GM23338 (cell line): ENCODE measurements around the gene PGBD5. TPM values are rescaled to one million over a fixed set of nuclear protein-coding genes. Genes with fewer than 3 reads are reported as not detected.

ENCODE experiments used
- ATAC-seq: fragments of 200-7000 bp; cut with Tn5 transposase; 3 replicates; pipeline ENCODE4 v1.9.1; 2020
- DNase-seq: peaks from one replicate; pipeline ENCODE4 v3.0.0-alpha.2; 2015; ENCODE audit warnings: low spot score
- H2AFZ ChIP-seq: fragments of 200-600 bp; sonication (generic); 2 replicates; pipeline ENCODE4 v1.8.0; 2016; ENCODE audit warnings: antibody characterized with exemption, mild to moderate bottlenecking, moderate library complexity
- H3F3A ChIP-seq: fragments of 200-600 bp; sonication (generic); replicated peaks from 2 replicates; pipeline ENCODE4 v1.8.0; 2017; ENCODE audit warnings: antibody characterized with exemption, mixed run types, low read depth
- H3K27ac ChIP-seq: fragments of 200-600 bp; sonication (generic); 2 replicates; pipeline ENCODE4 v1.6.1; 2016; ENCODE audit warnings: low read depth
- H3K27me3 ChIP-seq: fragments of 200-600 bp; sonication (generic); 2 replicates; pipeline ENCODE4 v1.8.0; 2016; ENCODE audit warnings: mild to moderate bottlenecking, mixed run types, moderate library complexity; ENCODE audit not compliant: insufficient read depth
- H3K36me3 ChIP-seq: fragments of 200-600 bp; sonication (generic); 2 replicates; pipeline ENCODE4 v1.8.0; 2016; ENCODE audit warnings: mild to moderate bottlenecking; ENCODE audit not compliant: insufficient read depth
- H3K4me1 ChIP-seq: fragments of 200-600 bp; sonication (generic); 2 replicates; pipeline ENCODE4 v1.8.0; 2016; ENCODE audit warnings: mild to moderate bottlenecking, moderate library complexity; ENCODE audit not compliant: insufficient read depth
- H3K4me2 ChIP-seq: fragments of 200-600 bp; sonication (generic); 2 replicates; pipeline ENCODE4 v1.7.1; 2017; ENCODE audit warnings: mixed run types
- H3K4me3 ChIP-seq: fragments of 200-600 bp; sonication (generic); 2 replicates; pipeline ENCODE4 v1.6.1; 2016; ENCODE audit warnings: mixed run types
- H3K79me2 ChIP-seq: fragments of 200-600 bp; sonication (generic); replicated peaks from 2 replicates; pipeline ENCODE4 v1.8.0; 2017; ENCODE audit warnings: mild to moderate bottlenecking; ENCODE audit not compliant: insufficient read depth
- H3K9me2 ChIP-seq: fragments of 200-600 bp; sonication (generic); 2 replicates; pipeline ENCODE4 v1.8.0; 2017; ENCODE audit not compliant: insufficient read depth
- H4K20me1 ChIP-seq: fragments of 200-600 bp; sonication (generic); replicated peaks from 2 replicates; pipeline ENCODE4 v1.8.0; 2017; ENCODE audit warnings: mild to moderate bottlenecking; ENCODE audit not compliant: insufficient read depth
- H3K27ac Mint-ChIP-seq: 2 replicates; pipeline ENCODE4 v1.8.0; 2020; ENCODE audit warnings: inconsistent platforms, mild to moderate bottlenecking, moderate library complexity, mixed read lengths
- H3K27me3 Mint-ChIP-seq: 3 replicates; pipeline ENCODE4 v1.8.0; 2022; ENCODE audit warnings: low read depth, mild to moderate bottlenecking, moderate library complexity, mixed read lengths, inconsistent platforms; ENCODE audit not compliant: insufficient read depth, poor library complexity
- H3K36me3 Mint-ChIP-seq: 3 replicates; pipeline ENCODE4 v1.8.0; 2021; ENCODE audit warnings: low read depth, mild to moderate bottlenecking, inconsistent platforms, moderate library complexity, mixed read lengths
- H3K4me1 Mint-ChIP-seq: 3 replicates; pipeline ENCODE4 v1.8.0; 2020; ENCODE audit warnings: mild to moderate bottlenecking, inconsistent platforms, mixed read lengths
- H3K4me3 Mint-ChIP-seq: 3 replicates; pipeline ENCODE4 v1.8.0; 2021; ENCODE audit warnings: moderate library complexity, mild to moderate bottlenecking, inconsistent platforms, mixed read lengths
- H3K9me3 Mint-ChIP-seq: 3 replicates; pipeline ENCODE4 v1.8.0; 2020; ENCODE audit warnings: moderate library complexity, mild to moderate bottlenecking, inconsistent platforms, mixed read lengths
- CREB1 ChIP-seq: fragments of 250-450 bp; sonication (Bioruptor Pico); IDR thresholded peaks from 2 replicates; pipeline ENCODE4 v1.5.0; 2020; ENCODE audit warnings: low read depth, mild to moderate bottlenecking, moderate library complexity
- CTCF ChIP-seq, 2 experiments: fragments of 200-600 bp in 1 of 2; sonication (generic) in 1 of 2; conservative IDR thresholded peaks; 2 replicates each; pipeline versions ENCODE4 v1.5.1 to v1.6.1; 2016 to 2017; ENCODE audit warnings: antibody characterized with exemption in 2 of 2, low read depth in 2 of 2, mild to moderate bottlenecking in 2 of 2, moderate library complexity in 1 of 2
- ETS1 ChIP-seq: IDR thresholded peaks from 2 replicates; pipeline ENCODE4 v1.6.1; 2016; ENCODE audit warnings: antibody characterized with exemption
- JUNB ChIP-seq: IDR thresholded peaks from one replicate; pipeline ENCODE4 v1.6.1; 2016; ENCODE audit warnings: antibody characterized with exemption; ENCODE audit not compliant: unreplicated experiment
- POLR2AphosphoS5 ChIP-seq: IDR thresholded peaks from 2 replicates; pipeline ENCODE4 v1.6.1; 2016; ENCODE audit warnings: antibody characterized with exemption, low read depth
- REST ChIP-seq: IDR thresholded peaks from one replicate; pipeline ENCODE4 v1.6.1; 2018; ENCODE audit warnings: antibody characterized with exemption; ENCODE audit not compliant: unreplicated experiment
- ZNF114 ChIP-seq: fragments of 250-450 bp; sonication (Bioruptor Pico); IDR thresholded peaks from 2 replicates; pipeline ENCODE4 v1.5.0; 2020; ENCODE audit warnings: mild to moderate bottlenecking, moderate library complexity
- ZNF331 ChIP-seq: fragments of 250-450 bp; sonication (Bioruptor Pico); IDR thresholded peaks from 2 replicates; pipeline ENCODE4 v1.5.0; 2020; ENCODE audit warnings: low read depth, mild to moderate bottlenecking, moderate library complexity
- polyA plus RNA-seq: library from polyadenylated mRNA; unstranded; fragments of >200 nt; fragmentation: Nextera tagmentation; extraction: Ambion mirVana; gene quantifications from 2 replicates; pipeline ENCODE4 v1.2.1, GENCODE V29; 2016
- total RNA-seq: library from RNA; depleted of rRNA; stranded (reverse); fragments of >200 nt; shearing (Covaris generic); gene quantifications from 2 replicates; pipeline ENCODE4 v1.2.3, GENCODE V29; 2014

Gene PGBD5
- total and polyA plus RNA-seq, 2 experiments from 2014 or later, result 3.4 to 16.6 TPM

- TF ChIP-seq ZNF331 (CRISPR knock-in tag) (no peak), ETS1 (no peak), CREB1 (CRISPR knock-in tag) (no peak)
Measured at GRCh38 chr1:230347896-230348295, 78.2 kb downstream of the PGBD5 start (continued).

GRCh38 chr1:230345139-230345885 lies 80.8 kb downstream of the PGBD5 start:
- TF ChIP-seq ZNF114 (CRISPR knock-in tag), result no peak
- TF ChIP-seq CTCF (conservative IDR thresholded peaks at IDR 0.05; ENCODE audit: low read depth in 2 of 2), result no peak
- no peak for TF ChIP-seq POLR2AphosphoS5
- TF ChIP-seq CREB1 (CRISPR knock-in tag), result no peak
- no peak for TF ChIP-seq REST
- no peak for TF ChIP-seq JUNB
- no peaks in the 10 kb centered on the region for H3K9me3 Mint-ChIP-seq
- H3K27me3 Mint-ChIP-seq, result peaks cover 5% of the 10 kb centered on the region
- no peak overlapping the region for H3K4me3 Mint-ChIP-seq
- no peaks in the 10 kb centered on the region for H3K4me1 ChIP-seq
- H3K4me2 ChIP-seq, result no peak overlapping the region
- H3K27me3 ChIP-seq, result no peaks in the 10 kb centered on the region
- H3K36me3 Mint-ChIP-seq, result peaks cover 34% of the 10 kb centered on the region
- H3K27ac Mint-ChIP-seq, result no peak overlapping the region
- H3K36me3 ChIP-seq, result no peaks in the 10 kb centered on the region; the same call in 1 of the 2 replicates
- ATAC-seq (no peak), DNase-seq (no peak)
- no peak overlapping the region for H2AFZ ChIP-seq
- peaks cover 4% of the 10 kb centered on the region; the same call in 1 of the 2 replicates for H4K20me1 ChIP-seq
- no peaks in the 10 kb centered on the region for H3K9me2 ChIP-seq
- peaks cover 7% of the 10 kb centered on the region; the same call in 1 of the 3 replicates for H3K4me1 Mint-ChIP-seq
- no peak overlapping the region for H3K4me3 ChIP-seq
- no peaks in the 10 kb centered on the region for H3F3A ChIP-seq
- no peaks in the 10 kb centered on the region for H3K79me2 ChIP-seq
- no peak overlapping the region for H3K27ac ChIP-seq
